Tibial artery (tissue), 4 donors: ENCODE data around the gene PLAU.

ENCODE experiments used
- DNase-seq, 2 donors: peaks; one replicate each; pipeline ENCODE4 v3.0.0-alpha.2; 2019
- H3K27ac ChIP-seq, 2 donors: fragments of 200-600 bp; sonication (generic) in 1 of 2; 1 replicate in 1 of 2; 2 replicates in 1 of 2; pipeline ENCODE4 v1.5.1; 2018 to 2019; ENCODE audit warnings: mild to moderate bottlenecking in 1 of 2
- H3K27me3 ChIP-seq, 2 donors: fragments of 200-600 bp; sonication (generic) in 1 of 2; one replicate each; pipeline versions ENCODE4 v1.5.1 to v1.6.0; 2016 to 2019
- H3K36me3 ChIP-seq, 3 donors: fragments of 200-600 bp; sonication (generic) in 2 of 3; one replicate each; pipeline ENCODE4 v1.5.1; 2016 to 2019; ENCODE audit warnings: mild to moderate bottlenecking in 2 of 3
- H3K4me1 ChIP-seq, 4 donors: fragments of 200-600 bp; sonication (generic) in 2 of 4; 1 replicate in 3 of 4; 2 replicates in 1 of 4; pipeline ENCODE4 v1.5.1; 2016 to 2019
- H3K4me3 ChIP-seq, 2 donors: fragments of 200-600 bp; sonication (generic) in 1 of 2; 1 replicate in 1 of 2; 2 replicates in 1 of 2; pipeline ENCODE4 v1.5.1; 2018 to 2019; ENCODE audit warnings: mild to moderate bottlenecking in 2 of 2
- H3K9me3 ChIP-seq, 3 donors: fragments of 200-600 bp; sonication (generic) in 1 of 3; one replicate each; pipeline ENCODE4 v1.5.1; 2016 to 2019
- CTCF ChIP-seq, 2 experiments: fragments of 200-600 bp in 1 of 2; fragments of 450-650 bp in 1 of 2; IDR thresholded peaks; one replicate each; pipeline ENCODE4 v1.5.1; 2017 to 2019; ENCODE audit warnings: antibody characterized with exemption in 2 of 2, mild to moderate bottlenecking in 1 of 2, moderate library complexity in 1 of 2
- intact Hi-C: fragments of 100-400 bp; cut with DNase I; formaldehyde crosslinking; loops from one replicate; pipeline ENCODE4 v1.15.0; 2023; ENCODE audit warnings: low total_unique reads

The PLAU gene

GRCh38 chr10:73871295-73872189 is 39.4 kb upstream of the PLAU start:
- no peak for TF ChIP-seq CTCF (IDR thresholded peaks at IDR 0.05)
- intact Hi-C loops: loop anchor here (2.0 to 10.0 kb wide), 2 partner anchors 21 to 87 kb away; partner anchors contain the start of genes CHCHD1 and ZSWIM8
- Histone ChIP-seq H3K36me3 (peaks cover 10 to 34% (median 15%) of the 10 kb centered on the region in 3 donors), H3K27me3 (no peaks in the 10 kb centered on the region), H3K4me1 (peaks cover 0 to 87% (median 78%) of the 10 kb centered on the region in 4 donors), H3K4me3 (peak overlapping the region; percentile 81 to 93), H3K9me3 (no peaks in the 10 kb centered on the region), H3K27ac (peak overlapping the region; percentile 86 to 88)
- DNase-seq: no peak

GRCh38 chr10:73872190-73872710 is 38.7 kb upstream of the PLAU start:
- peak; percentile 35 to 44 for TF ChIP-seq CTCF (IDR thresholded peaks at IDR 0.05)
- peak overlapping the region; percentile 86 to 88 for H3K27ac ChIP-seq
- DNase-seq: no peak
- no peaks in the 10 kb centered on the region for H3K9me3 ChIP-seq
- H3K36me3 ChIP-seq: peaks cover 10 to 34% (median 15%) of the 10 kb centered on the region in 3 donors
- no peaks in the 10 kb centered on the region for H3K27me3 ChIP-seq
- intact Hi-C loops: loop anchor here (2.0 to 10.0 kb wide), 2 partner anchors 21 to 87 kb away; partner anchors contain the start of genes CHCHD1 and ZSWIM8
- H3K4me1 ChIP-seq: peaks cover 0 to 87% (median 75%) of the 10 kb centered on the region in 4 donors
- H3K4me3 ChIP-seq: peak overlapping the region; percentile 81 to 93

GRCh38 chr10:73873142-73873837 is 37.6 kb upstream of the PLAU start:
- Histone ChIP-seq H3K36me3 (peaks cover 10 to 34% (median 15%) of the 10 kb centered on the region in 3 donors), H3K27ac (peak overlapping the region; percentile 86 to 88), H3K27me3 (no peaks in the 10 kb centered on the region), H3K4me1 (peaks cover 0 to 82% (median 65%) of the 10 kb centered on the region in 4 donors), H3K9me3 (no peaks in the 10 kb centered on the region), H3K4me3 (peak overlapping the region; percentile 81 to 93)
- intact Hi-C loops: loop anchor here (2.0 to 10.0 kb wide), 2 partner anchors 22 to 88 kb away; partner anchors contain the start of genes CHCHD1 and ZSWIM8
- TF ChIP-seq CTCF (IDR thresholded peaks at IDR 0.05): no peak
- DNase-seq: no peak

- H3K4me3 ChIP-seq: peak overlapping the region; percentile 81 to 93
- H3K27ac ChIP-seq: peak overlapping the region; percentile 86 to 88
- H3K27me3 ChIP-seq: no peaks in the 10 kb centered on the region
- intact Hi-C loops: loop anchor here (2.0 to 10.0 kb wide), 2 partner anchors 23 to 89 kb away; partner anchors contain the start of genes CHCHD1 and ZSWIM8
- H3K9me3 ChIP-seq: no peaks in the 10 kb centered on the region
- H3K4me1 ChIP-seq: peaks cover 0 to 77% (median 60%) of the 10 kb centered on the region in 4 donors
- no peak for TF ChIP-seq CTCF (IDR thresholded peaks at IDR 0.05)
- DNase-seq: no peak
- H3K36me3 ChIP-seq: peaks cover 10 to 32% (median 15%) of the 10 kb centered on the region in 3 donors
Measured at GRCh38 chr10:73873838-73874215, 37.1 kb upstream of the PLAU start.
